Endothelial cell (in vitro differentiated cells): ENCODE results near the gene RRP1B. TPM values are rescaled to one million over a fixed set of nuclear protein-coding genes. Genes with fewer than 3 reads are reported as not detected.

Experiments used
- DNase-seq: peaks from one replicate; pipeline ENCODE4 v3.0.0; 2021; ENCODE audit warnings: low spot score
- H3K27ac Mint-ChIP-seq: one replicate; pipeline ENCODE4 v1.8.0; 2021; ENCODE audit warnings: mixed read lengths, inconsistent platforms; ENCODE audit not compliant: unreplicated experiment
- H3K27me3 Mint-ChIP-seq: one replicate; pipeline ENCODE4 v1.8.0; 2021; ENCODE audit warnings: mild to moderate bottlenecking, moderate library complexity, mixed read lengths, inconsistent platforms; ENCODE audit not compliant: unreplicated experiment
- H3K36me3 Mint-ChIP-seq: one replicate; pipeline ENCODE4 v1.8.0; 2021; ENCODE audit warnings: mild to moderate bottlenecking, low read depth, mixed read lengths, inconsistent platforms; ENCODE audit not compliant: unreplicated experiment
- H3K4me1 Mint-ChIP-seq: one replicate; pipeline ENCODE4 v1.8.0; 2021; ENCODE audit warnings: mild to moderate bottlenecking, mixed read lengths, inconsistent platforms; ENCODE audit not compliant: unreplicated experiment
- H3K4me3 Mint-ChIP-seq: one replicate; pipeline ENCODE4 v1.8.0; 2021; ENCODE audit warnings: mild to moderate bottlenecking, mixed read lengths, inconsistent platforms; ENCODE audit not compliant: unreplicated experiment
- H3K9me3 Mint-ChIP-seq: one replicate; pipeline ENCODE4 v1.8.0; 2021; ENCODE audit warnings: mixed read lengths, inconsistent platforms; ENCODE audit not compliant: unreplicated experiment
- CTCF ChIP-seq: fragments of 200-600 bp; sonication (generic); IDR thresholded peaks from one replicate; pipeline ENCODE4 v1.5.0; 2021; ENCODE audit warnings: antibody characterized with exemption; ENCODE audit not compliant: unreplicated experiment
- total RNA-seq: library from RNA; stranded (reverse); fragmentation: NEBNext Ultra II Directional; extraction: Animal tissue kit (Norgen Biotek cat#: 25700); gene quantifications from one replicate; pipeline ENCODE4 v1.2.1, GENCODE V29; 2021; ENCODE audit not compliant: unreplicated experiment

The RRP1B gene
- total RNA-seq, 1 donor from 2014 or later = 33.8 TPM

DNA sequence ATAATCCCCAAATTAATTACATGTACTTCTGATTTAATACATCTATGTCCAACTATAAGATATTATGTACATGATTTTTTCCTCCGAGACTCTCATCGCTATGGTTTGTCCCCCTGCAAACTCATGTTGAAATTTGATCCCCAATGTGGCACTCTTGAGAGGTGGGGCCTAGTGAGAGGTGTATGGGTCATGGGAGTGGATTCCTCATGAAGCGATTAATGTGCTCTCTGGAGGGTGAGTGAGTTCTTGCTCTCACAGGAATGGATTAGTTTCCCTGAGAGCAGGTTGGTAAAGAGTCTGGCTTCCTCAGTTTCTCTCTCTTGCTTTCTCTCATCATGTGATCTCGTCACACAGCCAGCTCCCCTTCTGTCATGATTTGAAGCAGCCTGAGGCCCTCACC, 16.2 kb upstream of the RRP1B start:
- TF ChIP-seq CTCF = no peak
- Mint-ChIP-seq H3K9me3 (no peaks in the 10 kb centered on the region), H3K36me3 (no peaks in the 10 kb centered on the region), H3K27ac (no peak overlapping the region), H3K4me3 (no peak overlapping the region), H3K27me3 (no peaks in the 10 kb centered on the region), H3K4me1 (peaks cover 5% of the 10 kb centered on the region)
- DNase-seq = no peak

DNA sequence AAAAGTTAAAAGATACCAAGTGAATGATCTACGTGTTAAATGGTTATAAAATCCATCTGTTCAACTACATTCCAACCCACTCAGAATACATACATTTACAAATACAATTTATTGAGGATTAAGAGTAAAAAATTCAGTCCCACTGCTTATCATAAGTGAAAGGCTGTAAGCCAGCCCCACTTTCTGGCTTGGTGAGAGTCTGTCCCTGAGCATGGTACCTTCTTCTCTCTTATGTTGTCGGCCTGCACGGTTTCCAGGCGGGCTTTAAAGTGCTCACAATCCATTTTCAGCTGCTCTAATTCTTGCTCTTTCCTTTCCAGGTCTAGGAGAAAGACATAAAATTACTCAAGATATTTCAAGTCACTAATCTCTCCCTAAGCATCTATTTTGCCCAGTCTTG, 15.3 kb upstream of the RRP1B start:
- Mint-ChIP-seq H3K27me3 (no peaks in the 10 kb centered on the region), H3K4me3 (no peak overlapping the region), H3K36me3 (no peaks in the 10 kb centered on the region)

GRCh38 chr21:43644609-43645008, 14.8 kb upstream of the RRP1B start:
- H3K27ac Mint-ChIP-seq = no peak overlapping the region

More for the DNA sequence above, 15.3 kb upstream of the RRP1B start:
- Mint-ChIP-seq H3K27ac (no peak overlapping the region), H3K4me1 (peaks cover 5% of the 10 kb centered on the region), H3K9me3 (no peaks in the 10 kb centered on the region)
- no peak for TF ChIP-seq CTCF
- DNase-seq = no peak

GRCh38 chr21:43645136-43645891, 14.0 kb upstream of the RRP1B start:
- Mint-ChIP-seq H3K36me3 (no peaks in the 10 kb centered on the region), H3K4me1 (peaks cover 5% of the 10 kb centered on the region), H3K27me3 (no peaks in the 10 kb centered on the region), H3K27ac (no peak overlapping the region), H3K9me3 (no peaks in the 10 kb centered on the region), H3K4me3 (no peak overlapping the region)
- peak; percentile 49 for DNase-seq
- no peak for TF ChIP-seq CTCF

More at GRCh38 chr21:43644609-43645008, 14.8 kb upstream of the RRP1B start:
- Mint-ChIP-seq H3K36me3 (no peaks in the 10 kb centered on the region), H3K4me3 (no peak overlapping the region), H3K4me1 (peaks cover 5% of the 10 kb centered on the region), H3K9me3 (no peaks in the 10 kb centered on the region), H3K27me3 (no peaks in the 10 kb centered on the region)
- DNase-seq = no peak
- TF ChIP-seq CTCF = no peak

DNA sequence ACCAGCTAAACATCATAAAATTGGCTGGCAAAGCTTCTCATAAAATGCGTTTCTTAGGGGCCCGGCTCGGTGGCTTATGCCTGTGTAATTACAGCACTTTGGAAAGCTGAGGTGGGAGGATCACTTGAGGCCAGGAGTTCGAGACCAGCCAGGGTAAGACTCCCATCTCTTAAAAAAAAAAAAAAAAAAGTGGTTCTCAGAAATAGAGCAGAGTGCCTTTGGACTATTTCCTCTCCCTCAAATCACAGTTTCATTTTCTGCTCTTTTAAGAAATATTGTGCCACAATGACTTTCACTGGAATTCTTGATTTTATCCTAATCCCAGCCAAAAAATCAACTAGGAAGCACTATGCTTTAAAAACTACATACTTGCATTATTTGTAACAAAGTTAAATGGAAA, 13.4 kb upstream of the RRP1B start:
- Mint-ChIP-seq H3K27ac (no peak overlapping the region), H3K9me3 (no peaks in the 10 kb centered on the region), H3K27me3 (no peaks in the 10 kb centered on the region), H3K36me3 (no peaks in the 10 kb centered on the region), H3K4me1 (peaks cover 5% of the 10 kb centered on the region), H3K4me3 (no peak overlapping the region)
- TF ChIP-seq CTCF = no peak
- no peak for DNase-seq
